ENCODE measurements around the gene SDC1.

DNA sequence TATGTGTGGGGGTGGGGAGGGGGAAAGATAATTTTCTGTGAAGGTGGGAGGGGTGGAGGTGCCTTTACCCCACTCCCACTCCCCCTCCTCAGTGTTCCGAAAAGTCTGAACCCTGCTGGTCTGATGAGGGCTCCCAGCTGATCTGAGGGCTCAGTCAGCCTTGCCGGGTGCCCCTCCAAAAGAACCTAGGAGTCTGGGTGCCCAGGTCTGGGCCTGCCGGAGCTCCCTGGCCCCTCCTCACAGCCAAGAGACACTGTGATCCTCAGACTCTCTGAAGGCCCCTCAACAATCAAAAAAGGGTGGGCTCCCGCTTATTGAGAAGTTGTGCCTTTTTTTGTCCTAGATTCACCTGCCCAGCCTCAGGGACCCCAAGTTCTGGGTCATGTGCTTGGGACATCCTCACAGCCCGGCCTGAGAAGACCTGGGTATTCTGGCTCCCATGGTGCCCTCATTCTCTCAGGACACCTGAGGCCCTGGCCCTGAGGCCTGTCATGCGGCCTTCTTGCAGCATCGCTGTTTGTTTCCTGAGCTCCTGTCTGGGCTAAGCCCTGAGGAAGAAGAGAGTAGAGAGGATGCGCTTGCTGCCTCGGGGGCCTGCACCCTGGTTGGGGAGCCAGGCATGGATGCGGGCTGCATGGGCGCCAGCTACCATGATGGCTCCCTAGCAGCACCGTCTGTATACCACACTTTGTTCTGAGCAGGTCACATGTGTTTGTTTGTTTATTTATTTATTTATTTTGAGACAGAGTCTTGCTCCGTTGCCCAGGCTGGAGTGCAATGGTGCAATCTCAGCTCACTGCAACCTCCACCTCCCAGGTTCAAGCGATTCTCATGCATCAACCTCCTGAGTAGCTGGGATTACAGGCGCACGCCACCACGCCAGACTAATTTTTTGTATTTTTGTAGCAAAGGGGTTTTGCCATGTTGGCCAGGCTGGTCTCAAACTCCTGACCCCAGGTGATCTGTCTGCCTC, 44.0 kb downstream of the SDC1 start:
- TF ChIP-seq CTCF (IDR thresholded peaks at IDR 0.05), result no peak
- no peak for TF ChIP-seq POLR2A (IDR thresholded peaks at IDR 0.05)

All from ovary (tissue), 3 donors.